Neural cell (in vitro differentiated cells): ENCODE results near the gene LYRM2.

ENCODE experiments used
- EP300 ChIP-seq: fragments of 450-650 bp; conservative IDR thresholded peaks from 2 replicates; pipeline ENCODE4 v1.6.1; 2014; ENCODE audit warnings: antibody characterized with exemption, mild to moderate bottlenecking, moderate library complexity; ENCODE audit not compliant: poor library complexity, severe bottlenecking
- EZH2 ChIP-seq: fragments of 200-600, 300-800 bp; shearing (Covaris generic), sonication (generic); IDR thresholded peaks from 2 replicates; pipeline ENCODE4 v1.6.1; 2014; ENCODE audit warnings: antibody characterized with exemption, low read length, borderline replicate concordance, mild to moderate bottlenecking; ENCODE audit not compliant: insufficient read depth, poor library complexity, severe bottlenecking
- MXI1 ChIP-seq: fragments of 450-650 bp; conservative IDR thresholded peaks from 2 replicates; pipeline ENCODE4 v1.6.1; 2014; ENCODE audit warnings: antibody characterized with exemption, mild to moderate bottlenecking; ENCODE audit not compliant: poor library complexity, severe bottlenecking
- POLR2AphosphoS5 ChIP-seq: IDR thresholded peaks from 2 replicates; pipeline ENCODE4 v1.6.1; 2012
- RAD21 ChIP-seq: fragments of 450-650 bp; conservative IDR thresholded peaks from 2 replicates; pipeline ENCODE4 v1.6.1; 2014; ENCODE audit warnings: antibody characterized with exemption, mild to moderate bottlenecking, moderate library complexity
- SMC3 ChIP-seq: fragments of 450-650 bp; conservative IDR thresholded peaks from 2 replicates; pipeline ENCODE4 v1.6.1; 2014; ENCODE audit warnings: antibody characterized with exemption, mild to moderate bottlenecking, moderate library complexity; ENCODE audit not compliant: poor library complexity
- TAF1 ChIP-seq: IDR thresholded peaks from 2 replicates; pipeline ENCODE4 v1.6.1; 2012; ENCODE audit warnings: low read depth
- TF ChIP-seq, protein P1 (sequence below): fragments of 450-650 bp; IDR thresholded peaks from 2 replicates; pipeline ENCODE4 v1.5.1; 2014; ENCODE audit warnings: antibody characterized with exemption, mild to moderate bottlenecking, moderate library complexity; ENCODE audit not compliant: poor library complexity, severe bottlenecking
- TF ChIP-seq, protein P2 (sequence below): IDR thresholded peaks from 2 replicates; pipeline ENCODE4 v1.6.1; 2012; ENCODE audit warnings: borderline replicate concordance

GRCh38 chr6:89566008-89566800, 72.3 kb downstream of the LYRM2 start:
- TF ChIP-seq, protein P1, sequence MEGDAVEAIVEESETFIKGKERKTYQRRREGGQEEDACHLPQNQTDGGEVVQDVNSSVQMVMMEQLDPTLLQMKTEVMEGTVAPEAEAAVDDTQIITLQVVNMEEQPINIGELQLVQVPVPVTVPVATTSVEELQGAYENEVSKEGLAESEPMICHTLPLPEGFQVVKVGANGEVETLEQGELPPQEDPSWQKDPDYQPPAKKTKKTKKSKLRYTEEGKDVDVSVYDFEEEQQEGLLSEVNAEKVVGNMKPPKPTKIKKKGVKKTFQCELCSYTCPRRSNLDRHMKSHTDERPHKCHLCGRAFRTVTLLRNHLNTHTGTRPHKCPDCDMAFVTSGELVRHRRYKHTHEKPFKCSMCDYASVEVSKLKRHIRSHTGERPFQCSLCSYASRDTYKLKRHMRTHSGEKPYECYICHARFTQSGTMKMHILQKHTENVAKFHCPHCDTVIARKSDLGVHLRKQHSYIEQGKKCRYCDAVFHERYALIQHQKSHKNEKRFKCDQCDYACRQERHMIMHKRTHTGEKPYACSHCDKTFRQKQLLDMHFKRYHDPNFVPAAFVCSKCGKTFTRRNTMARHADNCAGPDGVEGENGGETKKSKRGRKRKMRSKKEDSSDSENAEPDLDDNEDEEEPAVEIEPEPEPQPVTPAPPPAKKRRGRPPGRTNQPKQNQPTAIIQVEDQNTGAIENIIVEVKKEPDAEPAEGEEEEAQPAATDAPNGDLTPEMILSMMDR, result no peak
- TF ChIP-seq, protein P2, sequence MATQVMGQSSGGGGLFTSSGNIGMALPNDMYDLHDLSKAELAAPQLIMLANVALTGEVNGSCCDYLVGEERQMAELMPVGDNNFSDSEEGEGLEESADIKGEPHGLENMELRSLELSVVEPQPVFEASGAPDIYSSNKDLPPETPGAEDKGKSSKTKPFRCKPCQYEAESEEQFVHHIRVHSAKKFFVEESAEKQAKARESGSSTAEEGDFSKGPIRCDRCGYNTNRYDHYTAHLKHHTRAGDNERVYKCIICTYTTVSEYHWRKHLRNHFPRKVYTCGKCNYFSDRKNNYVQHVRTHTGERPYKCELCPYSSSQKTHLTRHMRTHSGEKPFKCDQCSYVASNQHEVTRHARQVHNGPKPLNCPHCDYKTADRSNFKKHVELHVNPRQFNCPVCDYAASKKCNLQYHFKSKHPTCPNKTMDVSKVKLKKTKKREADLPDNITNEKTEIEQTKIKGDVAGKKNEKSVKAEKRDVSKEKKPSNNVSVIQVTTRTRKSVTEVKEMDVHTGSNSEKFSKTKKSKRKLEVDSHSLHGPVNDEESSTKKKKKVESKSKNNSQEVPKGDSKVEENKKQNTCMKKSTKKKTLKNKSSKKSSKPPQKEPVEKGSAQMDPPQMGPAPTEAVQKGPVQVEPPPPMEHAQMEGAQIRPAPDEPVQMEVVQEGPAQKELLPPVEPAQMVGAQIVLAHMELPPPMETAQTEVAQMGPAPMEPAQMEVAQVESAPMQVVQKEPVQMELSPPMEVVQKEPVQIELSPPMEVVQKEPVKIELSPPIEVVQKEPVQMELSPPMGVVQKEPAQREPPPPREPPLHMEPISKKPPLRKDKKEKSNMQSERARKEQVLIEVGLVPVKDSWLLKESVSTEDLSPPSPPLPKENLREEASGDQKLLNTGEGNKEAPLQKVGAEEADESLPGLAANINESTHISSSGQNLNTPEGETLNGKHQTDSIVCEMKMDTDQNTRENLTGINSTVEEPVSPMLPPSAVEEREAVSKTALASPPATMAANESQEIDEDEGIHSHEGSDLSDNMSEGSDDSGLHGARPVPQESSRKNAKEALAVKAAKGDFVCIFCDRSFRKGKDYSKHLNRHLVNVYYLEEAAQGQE, result no peak
- TF ChIP-seq POLR2AphosphoS5 (no peak), SMC3 (no peak), EP300 (no peak), EZH2 (no peak), TAF1 (no peak), MXI1 (no peak), RAD21 (no peak)
